ENCODE results near the gene COL18A1. TPM values are rescaled to one million over a fixed set of nuclear protein-coding genes. Genes with fewer than 3 reads are reported as not detected.

The COL18A1 gene
- total and polyA plus RNA-seq, 9 of the 15 experiments (the other 6 are each of a cell fraction or from before 2014, with no cell fraction given) = 0.14 to 16.4 (median 2.0) TPM

GRCh38 chr21:45411810-45412206 is 6.8 kb downstream of the COL18A1 start (continued):
- TF ChIP-seq ATF6 (CRISPR knock-in tag; IDR thresholded peaks at IDR 0.05) (no peak), HDAC2 (IDR thresholded peaks at IDR 0.05) (peak; percentile 8; the same call in 1 of the 2 replicates), NFE2 (IDR thresholded peaks at IDR 0.05; ENCODE audit: low read depth) (no peak), CTBP1 (IDR thresholded peaks at IDR 0.05; ENCODE audit: borderline replicate concordance) (no peak), ZFP1 (CRISPR knock-in tag; IDR thresholded peaks at IDR 0.05) (0 out of 2 replicates have a peak, but pooled peaks have one; percentile 33), HMG20A (CRISPR knock-in tag; conservative IDR thresholded peaks at IDR 0.05) (no peak), ZNF280A (IDR thresholded peaks at IDR 0.05; ENCODE audit: low read depth, partially characterized antibody) (no peak), RREB1 (CRISPR knock-in tag; IDR thresholded peaks at IDR 0.05) (0 out of 2 replicates have a peak, but pooled peaks have one; percentile 22), NR2C2 (CRISPR knock-in tag; IDR thresholded peaks at IDR 0.05) (no peak), NR2C2 (tag; IDR thresholded peaks at IDR 0.05) (peak; percentile 51; the same call in 1 of the 2 replicates), GTF2A2 (tag; IDR thresholded peaks at IDR 0.05) (peak; percentile 69; the same call in 1 of the 2 replicates), ZNF766 (CRISPR knock-in tag; conservative IDR thresholded peaks at IDR 0.05) (0 out of 2 replicates have a peak, but pooled peaks have one; percentile 54), FOSL1 (tag; conservative IDR thresholded peaks at IDR 0.05) (peak; percentile 62; the same call in 1 of the 2 replicates), CLOCK (CRISPR knock-in tag; IDR thresholded peaks at IDR 0.05; ENCODE audit: borderline replicate concordance) (peak; percentile 45; the same call in 1 of the 2 replicates)
- TF ChIP-seq, protein P1, sequence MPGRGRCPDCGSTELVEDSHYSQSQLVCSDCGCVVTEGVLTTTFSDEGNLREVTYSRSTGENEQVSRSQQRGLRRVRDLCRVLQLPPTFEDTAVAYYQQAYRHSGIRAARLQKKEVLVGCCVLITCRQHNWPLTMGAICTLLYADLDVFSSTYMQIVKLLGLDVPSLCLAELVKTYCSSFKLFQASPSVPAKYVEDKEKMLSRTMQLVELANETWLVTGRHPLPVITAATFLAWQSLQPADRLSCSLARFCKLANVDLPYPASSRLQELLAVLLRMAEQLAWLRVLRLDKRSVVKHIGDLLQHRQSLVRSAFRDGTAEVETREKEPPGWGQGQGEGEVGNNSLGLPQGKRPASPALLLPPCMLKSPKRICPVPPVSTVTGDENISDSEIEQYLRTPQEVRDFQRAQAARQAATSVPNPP (IDR thresholded peaks at IDR 0.05; ENCODE audit: borderline replicate concordance, insufficient read depth, insufficient read length) = no peak
